T-cell (primary cell): Measurements from ENCODE around the gene TMSB4X. TPM values are rescaled to one million over a fixed set of nuclear protein-coding genes. Genes with fewer than 3 reads are reported as not detected.
"Not testable (repeated sequence)": the region's sequence is repeated elsewhere in the genome, so short reads cannot be mapped to it uniquely, and the experiment has no call there.

Experiments
- ATAC-seq, 4 experiments: fragments of 200-7000 bp in 3 of 4; fragments of 150-1000 bp in 1 of 4; cut with Tn5 transposase; replicated peaks in 1 of 4; 1 replicate in 3 of 4; 2 replicates in 1 of 4; pipeline ENCODE4 v1.10.0; 2021; ENCODE audit warnings: moderate library complexity in 3 of 4, mild to moderate bottlenecking in 2 of 4, moderate number of reproducible peaks in 1 of 4
- CTCF ChIA-PET, 2 donors: fragments of 300-600 bp; sonication (Branson Sonifier 250); formaldehyde crosslinking; loops; one replicate each; lab custom pipeline; 2022; ENCODE audit warnings: antibody characterized with exemption in 2 of 2; lab: Charles Lee
- POLR2A ChIA-PET, 2 donors: fragments of 300-600 bp; sonication (Branson Sonifier 250); formaldehyde crosslinking; loops; one replicate each; lab custom pipeline; 2022; ENCODE audit warnings: antibody characterized with exemption in 2 of 2; lab: Charles Lee
- DNase-seq, 35 experiments: peaks; one replicate each; pipeline versions ENCODE4 v3.0.0 to v3.0.0-alpha.2; 2013 to 2023
- H3K27ac ChIP-seq: one replicate; pipeline ENCODE4 v1.5.1; 2013; ENCODE audit warnings: low read length
- H3K27me3 ChIP-seq, 2 experiments: replicated peaks in 1 of 2; 1 replicate in 1 of 2; 2 replicates in 1 of 2; pipeline versions ENCODE4 v1.6.1 to v1.7.0; 2013; ENCODE audit warnings: low read length in 1 of 2, mixed read lengths in 1 of 2; ENCODE audit not compliant: control insufficient read depth in 2 of 2, insufficient read depth in 2 of 2; ENCODE audit errors: extremely low read depth in 1 of 2
- H3K36me3 ChIP-seq, 2 donors: 1 replicate in 1 of 2; 2 replicates in 1 of 2; pipeline versions ENCODE4 v1.6.1 to v1.7.0; 2013; ENCODE audit warnings: low read length in 1 of 2; ENCODE audit not compliant: control insufficient read depth in 2 of 2, insufficient read depth in 1 of 2; ENCODE audit errors: extremely low read depth in 1 of 2
- H3K4me1 ChIP-seq, 2 experiments: 1 replicate in 1 of 2; 2 replicates in 1 of 2; pipeline versions ENCODE4 v1.6.1 to v1.7.0; 2013; ENCODE audit warnings: low read length in 2 of 2, mixed read lengths in 1 of 2; ENCODE audit not compliant: insufficient read depth in 2 of 2, control insufficient read depth in 1 of 2; ENCODE audit errors: extremely low read depth in 1 of 2
- H3K4me3 ChIP-seq, 2 donors: 1 replicate in 1 of 2; 2 replicates in 1 of 2; pipeline versions ENCODE4 v1.5.1 to v1.7.0; 2013; ENCODE audit warnings: mild to moderate bottlenecking in 2 of 2, low read length in 1 of 2, moderate library complexity in 1 of 2; ENCODE audit not compliant: control insufficient read depth in 1 of 2; ENCODE audit errors: extremely low read depth in 1 of 2
- H3K9me3 ChIP-seq: 2 replicates; pipeline ENCODE4 v1.7.0; 2013
- H3K27ac Mint-ChIP-seq, 2 donors: one replicate each; pipeline ENCODE4 v1.8.0; 2020 to 2021; ENCODE audit warnings: mild to moderate bottlenecking in 2 of 2, mixed read lengths in 2 of 2
- H3K27me3 Mint-ChIP-seq, 2 donors: one replicate each; pipeline ENCODE4 v1.8.0; 2021 to 2022; ENCODE audit warnings: mixed read lengths in 2 of 2
- H3K36me3 Mint-ChIP-seq: one replicate; pipeline ENCODE4 v1.8.0; 2021; ENCODE audit warnings: mixed read lengths
- H3K4me1 Mint-ChIP-seq, 3 donors: one replicate each; pipeline ENCODE4 v1.8.0; 2020 to 2022; ENCODE audit warnings: mixed read lengths in 3 of 3, mild to moderate bottlenecking in 1 of 3
- H3K4me3 Mint-ChIP-seq, 3 donors: one replicate each; pipeline ENCODE4 v1.8.0; 2020 to 2022; ENCODE audit warnings: mild to moderate bottlenecking in 3 of 3, mixed read lengths in 3 of 3, moderate library complexity in 3 of 3
- H3K9me3 Mint-ChIP-seq, 3 donors: one replicate each; pipeline ENCODE4 v1.8.0; 2020 to 2022; ENCODE audit warnings: mixed read lengths in 3 of 3
- WGBS: methylation state at CpG from one replicate; pipeline ENCODE4 v1.1.5; 2013; ENCODE audit warnings: missing lambda C conversion rate; ENCODE audit not compliant: insufficient coverage; 5-methylcytosine and 5-hydroxymethylcytosine counted together
- total RNA-seq, 35 experiments: library from RNA in 6 of 35; stranded (reverse) in 6 of 35; fragments of 120-200 nt in 1 of 35; gene quantifications; one replicate each; pipeline versions ENCODE4 v1.2.1 to v1.2.4 and lab custom pipeline; 2013 to 2026

The TMSB4X gene
- total RNA-seq, 5 donors from 2014 or later (not counting 1 experiment from before 2014, with no cell fraction given), result 5,030 to 6,201 (median 5,880) TPM

- H3K27ac Mint-ChIP-seq, H3K27me3 ChIP-seq, H3K36me3 Mint-ChIP-seq, H3K4me1 ChIP-seq, POLR2A ChIA-PET, ATAC-seq, H3K4me3 Mint-ChIP-seq, H3K9me3 Mint-ChIP-seq, CTCF ChIA-PET, H3K9me3 ChIP-seq, DNase-seq, H3K27ac ChIP-seq, H3K4me3 ChIP-seq, H3K36me3 ChIP-seq, H3K4me1 Mint-ChIP-seq: not testable (repeated sequence)
- peaks cover 0 to 56% of the 10 kb centered on the region in 2 donors for H3K27me3 Mint-ChIP-seq
- whole genome bisulfite sequencing, result no CpG with 5 or more reads among the region's 9 CpGs
Observed at GRCh38 chrX:12940471-12940870, 34.4 kb upstream of the TMSB4X start.

GRCh38 chrX:12943592-12943991 is 31.3 kb upstream of the TMSB4X start:
- H3K4me1 ChIP-seq, result peaks cover 18 to 21% of the 10 kb centered on the region in 2 experiments
- ATAC-seq, H3K36me3 Mint-ChIP-seq, H3K4me3 ChIP-seq, H3K27me3 ChIP-seq, DNase-seq, POLR2A ChIA-PET, H3K27ac Mint-ChIP-seq, H3K9me3 Mint-ChIP-seq, H3K4me3 Mint-ChIP-seq, H3K36me3 ChIP-seq, H3K9me3 ChIP-seq, CTCF ChIA-PET, H3K27ac ChIP-seq: not testable (repeated sequence)
- Mint-ChIP-seq H3K27me3 (peaks cover 0 to 56% of the 10 kb centered on the region in 2 donors), H3K4me1 (peaks cover 21 to 25% (median 22%) of the 10 kb centered on the region in 3 donors)
- no CpG with 5 or more reads among the region's 6 CpGs for WGBS

GRCh38 chrX:12944452-12944851 is 30.5 kb upstream of the TMSB4X start:
- no CpG with 5 or more reads among the region's 4 CpGs for WGBS
- H3K9me3 Mint-ChIP-seq, H3K27ac ChIP-seq, H3K9me3 ChIP-seq, H3K27me3 ChIP-seq, H3K36me3 Mint-ChIP-seq, H3K4me3 ChIP-seq, H3K27ac Mint-ChIP-seq, DNase-seq, ATAC-seq, POLR2A ChIA-PET, H3K4me3 Mint-ChIP-seq, CTCF ChIA-PET, H3K36me3 ChIP-seq: not testable (repeated sequence)
- H3K4me1 ChIP-seq, result peaks cover 24 to 30% of the 10 kb centered on the region in 2 experiments
- Mint-ChIP-seq H3K27me3 (peaks cover 0 to 50% of the 10 kb centered on the region in 2 donors), H3K4me1 (peaks cover 29 to 34% (median 31%) of the 10 kb centered on the region in 3 donors)

GRCh38 chrX:12945494-12945893 is 29.4 kb upstream of the TMSB4X start:
- ChIA-PET CTCF (interaction anchor here (0.5 to 4.0 kb wide), 17 partner anchors 13 to 1086 kb away, joined by 3 to 92 read pairs (median 9); no protein-coding TSS in a partner anchor), POLR2A (interaction anchor here in 1 of 2 donors (0.5 to 1.8 kb wide), 2 partner anchors 107 to 543 kb away, joined by 3 to 4 read pairs; no protein-coding TSS in a partner anchor)
- 100% methylated on average over 1 of the region's 4 CpGs for WGBS
- Histone ChIP-seq H3K36me3 (no peaks in the 10 kb centered on the region), H3K27ac (no peak overlapping the region), H3K9me3 (no peaks in the 10 kb centered on the region), H3K4me1 (peaks cover 30 to 38% of the 10 kb centered on the region in 2 experiments), H3K27me3 (no peaks in the 10 kb centered on the region), H3K4me3 (no peak overlapping the region)
- no peak overlapping the region for H3K4me3 Mint-ChIP-seq
- peaks cover 40 to 44% (median 41%) of the 10 kb centered on the region in 3 donors for H3K4me1 Mint-ChIP-seq
- H3K36me3 Mint-ChIP-seq, result no peaks in the 10 kb centered on the region
- peaks cover 0 to 40% of the 10 kb centered on the region in 2 donors for H3K27me3 Mint-ChIP-seq
- ATAC-seq (no peak), DNase-seq (no peak)
- H3K9me3 Mint-ChIP-seq, result no peaks in the 10 kb centered on the region
- no peak overlapping the region for H3K27ac Mint-ChIP-seq

- DNase-seq (no peak), ATAC-seq (no peak)
- ChIA-PET CTCF (interaction anchor here (0.6 to 4.0 kb wide), 81 partner anchors 9 to 1085 kb away, joined by 3 to 92 read pairs (median 5); partner anchors contain the start of genes PRPS2 (in 1 of the 2) and TMSB4X (in 1 of the 2)), POLR2A (interaction anchor here (0.6 to 1.8 kb wide), 8 partner anchors 27 to 1086 kb away, joined by 3 to 7 read pairs (median 4); no protein-coding TSS in a partner anchor)
- no peaks in the 10 kb centered on the region for H3K9me3 ChIP-seq
- Mint-ChIP-seq H3K4me3 (no peak overlapping the region), H3K36me3 (no peaks in the 10 kb centered on the region), H3K27me3 (peaks cover 0 to 33% of the 10 kb centered on the region in 2 donors), H3K9me3 (no peaks in the 10 kb centered on the region), H3K27ac (peak overlapping the region; percentile 92 to 96), H3K4me1 (peaks cover 49 to 53% (median 50%) of the 10 kb centered on the region in 3 donors)
- no peaks in the 10 kb centered on the region for H3K27me3 ChIP-seq
- H3K36me3 ChIP-seq, result no peaks in the 10 kb centered on the region
- no CpG with 5 or more reads among the region's 4 CpGs for WGBS
- no peak overlapping the region for H3K27ac ChIP-seq
- H3K4me3 ChIP-seq, result no peak overlapping the region
- peaks cover 37 to 45% of the 10 kb centered on the region in 2 experiments for H3K4me1 ChIP-seq
Observed at GRCh38 chrX:12946406-12946805, 28.5 kb upstream of the TMSB4X start.

GRCh38 chrX:12946838-12947544 is 27.9 kb upstream of the TMSB4X start:
- Mint-ChIP-seq H3K27me3 (peaks cover 0 to 27% of the 10 kb centered on the region in 2 donors), H3K4me3 (peak overlapping the region; percentile 40 to 82 (median 54)), H3K27ac (peak overlapping the region; percentile 92 to 96), H3K9me3 (no peaks in the 10 kb centered on the region), H3K36me3 (no peaks in the 10 kb centered on the region), H3K4me1 (peaks cover 54 to 58% (median 55%) of the 10 kb centered on the region in 3 donors)
- ChIA-PET POLR2A (interaction anchor here (0.6 to 1.8 kb wide), 9 partner anchors 23 to 541 kb away, joined by 3 to 7 read pairs (median 4); no protein-coding TSS in a partner anchor), CTCF (interaction anchor here (0.6 to 4.0 kb wide), 86 partner anchors 9 to 1173 kb away, joined by 3 to 92 read pairs (median 4); partner anchors contain the start of genes PRPS2 (in 1 of the 2) and TMSB4X (in 1 of the 2))
- WGBS, result no CpG with 5 or more reads among the region's 5 CpGs
- H3K36me3 ChIP-seq, result no peaks in the 10 kb centered on the region
- ATAC-seq (peak; percentile 20 to 39 (median 30)), DNase-seq (peak; percentile 36 to 86 (median 67))
- H3K27me3 ChIP-seq, result no peaks in the 10 kb centered on the region
- peak overlapping the region; percentile 94 for H3K27ac ChIP-seq
- peaks cover 40 to 51% of the 10 kb centered on the region in 2 experiments for H3K4me1 ChIP-seq
- H3K9me3 ChIP-seq, result no peaks in the 10 kb centered on the region
- no peak overlapping the region for H3K4me3 ChIP-seq
